Ishikawa (cell line): Measurements from ENCODE around the gene FAM221B.

ENCODE experiments used
- CEBPB ChIP-seq: IDR thresholded peaks from 2 replicates; pipeline ENCODE4 v1.6.1; 2012
- CREB1 ChIP-seq: IDR thresholded peaks from 2 replicates; pipeline ENCODE4 v1.6.1; 2012; ENCODE audit warnings: low read depth
- EGR1 ChIP-seq: IDR thresholded peaks from 2 replicates; pipeline ENCODE4 v1.6.1; 2012
- EP300 ChIP-seq: IDR thresholded peaks from 2 replicates; pipeline ENCODE4 v1.6.1; 2012; ENCODE audit warnings: borderline replicate concordance
- FOXM1 ChIP-seq: IDR thresholded peaks from 2 replicates; pipeline ENCODE4 v1.6.1; 2012; ENCODE audit warnings: low read depth, borderline replicate concordance
- MAX ChIP-seq: IDR thresholded peaks from 2 replicates; pipeline ENCODE4 v1.6.1; 2012
- NFIC ChIP-seq: IDR thresholded peaks from 2 replicates; pipeline ENCODE4 v1.6.1; 2012
- RAD21 ChIP-seq: IDR thresholded peaks from 2 replicates; pipeline ENCODE4 v1.6.1; 2012; ENCODE audit warnings: low read depth
- TAF1 ChIP-seq: IDR thresholded peaks from 2 replicates; pipeline ENCODE4 v1.6.1; 2012; ENCODE audit warnings: low read depth, mild to moderate bottlenecking
- TCF12 ChIP-seq: IDR thresholded peaks from 2 replicates; pipeline ENCODE4 v1.6.1; 2012; ENCODE audit warnings: low read depth
- TEAD4 ChIP-seq: IDR thresholded peaks from 2 replicates; pipeline ENCODE4 v1.6.1; 2012
- USF1 ChIP-seq: IDR thresholded peaks from 2 replicates; pipeline ENCODE4 v1.6.1; 2012
- YY1 ChIP-seq: IDR thresholded peaks from 2 replicates; pipeline ENCODE4 v1.6.1; 2012; ENCODE audit warnings: low read depth
- ZBTB7A ChIP-seq: IDR thresholded peaks from 2 replicates; pipeline ENCODE4 v1.6.1; 2012; ENCODE audit warnings: low read depth
- TF ChIP-seq, protein P1 (sequence below): IDR thresholded peaks from 2 replicates; pipeline ENCODE4 v1.6.1; 2012; ENCODE audit warnings: low read depth, mild to moderate bottlenecking

Gene FAM221B

DNA sequence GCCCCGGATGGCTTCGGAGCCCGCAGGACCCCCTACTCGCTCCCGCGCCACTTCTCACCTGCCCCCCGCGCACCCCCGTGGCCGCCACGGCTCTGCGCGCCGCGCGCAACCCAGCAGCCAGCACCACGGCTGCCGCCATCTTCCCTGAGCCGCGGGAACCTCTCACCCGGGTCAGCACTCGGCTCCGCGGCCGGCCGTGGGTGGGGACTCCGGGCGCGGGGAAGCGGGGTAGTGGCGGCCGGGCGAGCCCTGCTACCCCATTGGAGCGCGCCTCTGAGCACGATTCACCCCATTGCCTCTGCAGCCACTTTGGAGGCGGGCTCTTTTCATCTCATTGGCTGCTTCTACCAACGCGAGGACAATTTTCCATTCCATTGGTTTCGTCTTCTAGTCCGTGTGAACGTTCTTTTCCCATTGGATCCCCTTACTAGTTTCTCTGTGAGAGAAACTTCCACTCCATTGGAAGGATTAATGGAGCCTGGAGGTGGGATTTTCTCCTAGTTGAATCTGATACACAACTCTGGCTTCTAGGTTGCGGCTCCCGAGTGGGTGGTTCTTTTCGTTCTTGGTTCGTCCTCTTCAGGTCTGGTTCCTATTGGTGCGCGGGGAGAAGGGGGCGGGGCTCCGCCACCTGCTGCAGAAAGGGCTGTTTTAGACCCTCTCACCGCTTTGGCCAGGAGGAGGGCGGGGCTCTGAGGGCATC is 13.5 kb downstream of the FAM221B start, which contains the start of gene HINT2:
Gene HINT2, minus strand, starts transcription at position 202 of the 703 bp plus-strand sequence. Its CDS starts 63 bp downstream, at position 139.
- no peak; the same call in 1 of the 2 replicates for TF ChIP-seq CREB1
- peak; percentile 89 for TF ChIP-seq TAF1
- TF ChIP-seq YY1, result peak; percentile 93

- TF ChIP-seq TAF1, result no peak
- TF ChIP-seq TEAD4, result no peak
- no peak for TF ChIP-seq YY1
- 0 out of 2 replicates have a peak, but pooled peaks have one; percentile 28 for TF ChIP-seq CEBPB
- no peak for TF ChIP-seq EP300
- no peak for TF ChIP-seq MAX
- TF ChIP-seq CREB1, result no peak
- TF ChIP-seq NFIC, result peak; percentile 30; the same call in 1 of the 2 replicates
- TF ChIP-seq ZBTB7A, result no peak
- TF ChIP-seq FOXM1, result no peak
Measured at GRCh38 chr9:35814106-35814840, 14.3 kb downstream of the FAM221B start.

DNA sequence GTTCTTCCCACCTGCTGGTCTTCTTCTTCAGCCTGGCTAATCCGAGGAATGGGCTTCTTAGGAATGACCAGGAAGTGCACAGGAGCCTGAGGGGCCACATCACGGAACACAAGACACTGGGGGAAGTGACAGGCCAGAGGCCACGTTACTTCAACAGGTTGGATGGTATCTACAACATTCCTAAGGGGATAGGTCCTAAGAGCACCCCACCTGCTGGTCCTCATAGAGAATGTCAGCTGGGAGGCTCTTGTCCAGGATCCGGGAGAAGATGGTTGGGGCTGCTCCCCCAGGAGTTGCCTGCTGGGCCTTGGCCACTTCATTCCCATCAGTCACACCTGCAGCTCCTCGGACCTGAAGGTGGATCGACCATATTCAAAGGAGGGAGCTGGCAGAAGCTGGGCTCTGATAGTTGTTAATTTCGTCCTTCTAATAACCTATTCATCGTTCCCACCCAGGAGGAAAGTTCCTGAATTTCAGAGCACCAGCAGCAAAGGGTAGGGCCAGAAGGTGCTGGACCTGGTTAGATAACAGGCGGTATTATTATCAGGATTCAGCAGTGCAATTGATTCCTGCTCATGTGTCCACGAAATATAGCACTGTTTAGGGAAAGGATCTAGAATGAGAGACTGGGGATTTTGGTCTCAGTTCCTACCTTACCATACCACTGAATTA is 15.0 kb downstream of the FAM221B start:
- TF ChIP-seq, protein P1, sequence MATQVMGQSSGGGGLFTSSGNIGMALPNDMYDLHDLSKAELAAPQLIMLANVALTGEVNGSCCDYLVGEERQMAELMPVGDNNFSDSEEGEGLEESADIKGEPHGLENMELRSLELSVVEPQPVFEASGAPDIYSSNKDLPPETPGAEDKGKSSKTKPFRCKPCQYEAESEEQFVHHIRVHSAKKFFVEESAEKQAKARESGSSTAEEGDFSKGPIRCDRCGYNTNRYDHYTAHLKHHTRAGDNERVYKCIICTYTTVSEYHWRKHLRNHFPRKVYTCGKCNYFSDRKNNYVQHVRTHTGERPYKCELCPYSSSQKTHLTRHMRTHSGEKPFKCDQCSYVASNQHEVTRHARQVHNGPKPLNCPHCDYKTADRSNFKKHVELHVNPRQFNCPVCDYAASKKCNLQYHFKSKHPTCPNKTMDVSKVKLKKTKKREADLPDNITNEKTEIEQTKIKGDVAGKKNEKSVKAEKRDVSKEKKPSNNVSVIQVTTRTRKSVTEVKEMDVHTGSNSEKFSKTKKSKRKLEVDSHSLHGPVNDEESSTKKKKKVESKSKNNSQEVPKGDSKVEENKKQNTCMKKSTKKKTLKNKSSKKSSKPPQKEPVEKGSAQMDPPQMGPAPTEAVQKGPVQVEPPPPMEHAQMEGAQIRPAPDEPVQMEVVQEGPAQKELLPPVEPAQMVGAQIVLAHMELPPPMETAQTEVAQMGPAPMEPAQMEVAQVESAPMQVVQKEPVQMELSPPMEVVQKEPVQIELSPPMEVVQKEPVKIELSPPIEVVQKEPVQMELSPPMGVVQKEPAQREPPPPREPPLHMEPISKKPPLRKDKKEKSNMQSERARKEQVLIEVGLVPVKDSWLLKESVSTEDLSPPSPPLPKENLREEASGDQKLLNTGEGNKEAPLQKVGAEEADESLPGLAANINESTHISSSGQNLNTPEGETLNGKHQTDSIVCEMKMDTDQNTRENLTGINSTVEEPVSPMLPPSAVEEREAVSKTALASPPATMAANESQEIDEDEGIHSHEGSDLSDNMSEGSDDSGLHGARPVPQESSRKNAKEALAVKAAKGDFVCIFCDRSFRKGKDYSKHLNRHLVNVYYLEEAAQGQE, result no peak
- TF ChIP-seq YY1 (no peak), FOXM1 (no peak), NFIC (no peak), TEAD4 (no peak), EP300 (no peak), TCF12 (no peak), CEBPB (no peak), TAF1 (no peak), EGR1 (no peak), CREB1 (no peak), MAX (no peak), RAD21 (no peak), ZBTB7A (no peak), USF1 (no peak)

- peak; percentile 61 for TF ChIP-seq TEAD4
- TF ChIP-seq TAF1, result peak; percentile 35; the same call in 1 of the 2 replicates
- 0 out of 2 replicates have a peak, but pooled peaks have one; percentile 44 for TF ChIP-seq USF1
- no peak for TF ChIP-seq ZBTB7A
- peak; percentile 56 for TF ChIP-seq MAX
- TF ChIP-seq TCF12, result peak; percentile 66; the same call in 1 of the 2 replicates
- no peak for TF ChIP-seq RAD21
- peak; percentile 23; the same call in 1 of the 2 replicates for TF ChIP-seq NFIC
- peak; percentile 76 for TF ChIP-seq YY1
- TF ChIP-seq EGR1, result no peak
Measured at GRCh38 chr9:35812025-35812602, 16.4 kb downstream of the FAM221B start, which contains the start of gene SPAG8. TSS of gene SPAG8 (minus strand) at chr9:35812262. CDS start at chr9:35812147, 115 bp downstream.

- TF ChIP-seq EP300 (no peak), CREB1 (no peak), TCF12 (no peak), TEAD4 (no peak), USF1 (no peak), EGR1 (no peak), MAX (no peak), TAF1 (no peak), NFIC (no peak), FOXM1 (no peak), CEBPB (no peak), RAD21 (no peak), YY1 (no peak), ZBTB7A (no peak)
- TF ChIP-seq, protein P1, result no peak
Measured at GRCh38 chr9:35811381-35812024, 17.0 kb downstream of the FAM221B start.
